Peyer's patch (tissue), 4 donors: Measurements from ENCODE around the gene ZNF654. TPM values are rescaled to one million over a fixed set of nuclear protein-coding genes. Genes with fewer than 3 reads are reported as not detected.
"Not testable (repeated sequence)": the region's sequence is repeated elsewhere in the genome, so short reads cannot be mapped to it uniquely, and the experiment has no call there.

Experiments
- DNase-seq, 3 donors: peaks; one replicate each; pipeline ENCODE4 v3.0.0-alpha.2; 2017 to 2019
- H3K27ac ChIP-seq, 4 donors: fragments of 200-600 bp; sonication (generic); one replicate each; pipeline ENCODE4 v1.5.1; 2016 to 2019
- H3K27me3 ChIP-seq, 2 donors: fragments of 200-600 bp; sonication (generic); one replicate each; pipeline ENCODE4 v1.5.1; 2019
- H3K36me3 ChIP-seq, 3 donors: fragments of 200-600 bp; sonication (generic); one replicate each; pipeline ENCODE4 v1.5.1; 2016 to 2019
- H3K4me1 ChIP-seq, 4 donors: fragments of 200-600 bp; sonication (generic); one replicate each; pipeline ENCODE4 v1.5.1; 2016 to 2019
- H3K4me3 ChIP-seq, 4 donors: fragments of 200-600 bp; sonication (generic); 1 replicate in 3 of 4; 2 replicates in 1 of 4; pipeline ENCODE4 v1.5.1; 2016 to 2019; ENCODE audit warnings: mild to moderate bottlenecking in 1 of 4
- H3K9me3 ChIP-seq, 4 donors: fragments of 200-600 bp; sonication (generic); one replicate each; pipeline ENCODE4 v1.5.1; 2016 to 2019; ENCODE audit warnings: mild to moderate bottlenecking in 1 of 4
- POLR2A ChIP-seq, 2 donors: fragments of 450-650 bp; IDR thresholded peaks; one replicate each; pipeline ENCODE4 v1.5.1; 2017; ENCODE audit warnings: antibody characterized with exemption in 2 of 2, mild to moderate bottlenecking in 2 of 2, moderate library complexity in 2 of 2
- total RNA-seq, 4 donors: library from RNA; depleted of rRNA; stranded (reverse); fragments of >200 nt; gene quantifications; one replicate each; pipeline ENCODE4 v1.1.0, GENCODE V29; 2016
- TF ChIP-seq, protein P1 (sequence below), 6 experiments: fragments of 450-650 bp in 4 of 6; fragments of 200-600 bp in 2 of 6; sonication (generic) in 1 of 6; IDR thresholded peaks; one replicate each; pipeline ENCODE4 v1.5.1; 2017 to 2019; ENCODE audit warnings: antibody characterized with exemption in 6 of 6, mild to moderate bottlenecking in 3 of 6, moderate library complexity in 1 of 6

The ZNF654 gene
- 10 to 100 TPM; 10.7 to 27.3 (median 15.0) TPM for total RNA-seq

DNA sequence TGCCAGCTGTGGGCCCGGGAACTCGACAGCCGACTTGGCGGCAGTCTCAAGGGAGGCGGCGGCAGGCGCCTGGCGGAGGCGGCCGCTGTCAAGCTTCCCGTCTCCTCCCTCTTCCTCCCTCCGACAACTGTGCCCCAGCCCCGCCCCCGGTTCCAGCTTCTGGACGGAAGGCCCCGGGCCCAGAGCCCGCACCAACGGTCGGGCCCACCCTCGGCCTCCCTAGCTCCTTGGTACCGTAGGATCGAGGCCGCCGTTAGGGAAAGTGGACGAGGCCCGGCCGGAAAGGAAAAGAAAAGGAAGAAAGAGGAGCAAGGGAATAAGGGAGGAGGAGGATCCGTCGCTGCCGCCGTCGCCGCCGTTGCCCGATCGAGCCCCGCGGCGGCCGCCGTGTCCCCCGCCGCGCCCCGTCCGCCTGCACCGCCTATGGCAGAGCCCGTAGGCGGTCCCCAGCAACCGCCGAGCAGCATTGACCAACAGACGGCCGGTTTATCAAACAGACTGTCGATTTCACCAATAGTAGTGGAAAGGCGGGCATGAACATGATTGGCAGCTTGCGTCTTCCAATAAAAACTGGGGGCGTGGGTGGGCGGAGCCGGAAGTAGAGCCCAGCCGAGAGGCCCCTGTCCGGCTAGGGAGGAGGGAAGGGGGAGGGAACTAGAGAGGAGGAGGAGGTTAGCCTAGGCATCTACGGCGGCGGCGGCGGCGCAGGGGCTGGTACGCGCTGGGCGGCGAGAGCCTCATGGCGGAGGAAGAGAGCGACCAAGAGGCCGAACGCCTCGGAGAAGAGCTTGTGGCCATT, at the start of gene ZNF654, which contains the start of gene CGGBP1:
Gene ZNF654 (plus strand): TSS at position 675 of the 799 bp plus-strand sequence. CDS start 65 bp downstream, at position 740.
Gene CGGBP1 (minus strand): TSS at position 425 of the 799 bp plus-strand sequence. CDS start 3,029 bp downstream, outside the sequence.
- Histone ChIP-seq H3K4me1 (peaks cover 0 to 42% (median 3%) of the 10 kb centered on the region in 4 donors), H3K36me3 (peaks cover 0 to 16% (median 0%) of the 10 kb centered on the region in 3 donors), H3K4me3 (peak within 1 kb of the TSS; percentile 92 to 98 (median 95)), H3K27me3 (no peaks in the 10 kb centered on the region), H3K9me3 (no peaks in the 10 kb centered on the region), H3K27ac (peak within 1 kb of the TSS; percentile 90 to 98 (median 96))
- peak; percentile 96 to 99 (median 99) for DNase-seq
- TF ChIP-seq, protein P1, sequence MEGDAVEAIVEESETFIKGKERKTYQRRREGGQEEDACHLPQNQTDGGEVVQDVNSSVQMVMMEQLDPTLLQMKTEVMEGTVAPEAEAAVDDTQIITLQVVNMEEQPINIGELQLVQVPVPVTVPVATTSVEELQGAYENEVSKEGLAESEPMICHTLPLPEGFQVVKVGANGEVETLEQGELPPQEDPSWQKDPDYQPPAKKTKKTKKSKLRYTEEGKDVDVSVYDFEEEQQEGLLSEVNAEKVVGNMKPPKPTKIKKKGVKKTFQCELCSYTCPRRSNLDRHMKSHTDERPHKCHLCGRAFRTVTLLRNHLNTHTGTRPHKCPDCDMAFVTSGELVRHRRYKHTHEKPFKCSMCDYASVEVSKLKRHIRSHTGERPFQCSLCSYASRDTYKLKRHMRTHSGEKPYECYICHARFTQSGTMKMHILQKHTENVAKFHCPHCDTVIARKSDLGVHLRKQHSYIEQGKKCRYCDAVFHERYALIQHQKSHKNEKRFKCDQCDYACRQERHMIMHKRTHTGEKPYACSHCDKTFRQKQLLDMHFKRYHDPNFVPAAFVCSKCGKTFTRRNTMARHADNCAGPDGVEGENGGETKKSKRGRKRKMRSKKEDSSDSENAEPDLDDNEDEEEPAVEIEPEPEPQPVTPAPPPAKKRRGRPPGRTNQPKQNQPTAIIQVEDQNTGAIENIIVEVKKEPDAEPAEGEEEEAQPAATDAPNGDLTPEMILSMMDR (IDR thresholded peaks at IDR 0.05), result peak in 2 of 6 experiments; percentile 3
- peak; percentile 66 to 82 for TF ChIP-seq POLR2A (IDR thresholded peaks at IDR 0.05)

GRCh38 chr3:88010810-88011209, 48.2 kb upstream of the ZNF654 start:
- Histone ChIP-seq H3K27me3 (no peaks in the 10 kb centered on the region), H3K4me1 (no peaks in the 10 kb centered on the region), H3K4me3 (no peak overlapping the region), H3K36me3 (no peaks in the 10 kb centered on the region), H3K27ac (no peak overlapping the region), H3K9me3 (no peaks in the 10 kb centered on the region)
- DNase-seq, result no peak
- TF ChIP-seq, protein P1 (IDR thresholded peaks at IDR 0.05), result no peak
- TF ChIP-seq POLR2A (IDR thresholded peaks at IDR 0.05), result no peak

- Histone ChIP-seq H3K9me3 (no peaks in the 10 kb centered on the region), H3K4me1 (no peaks in the 10 kb centered on the region), H3K36me3 (no peaks in the 10 kb centered on the region), H3K27me3 (no peaks in the 10 kb centered on the region), H3K4me3 (no peak overlapping the region), H3K27ac (no peak overlapping the region)
- DNase-seq, result no peak
- TF ChIP-seq, protein P1 (IDR thresholded peaks at IDR 0.05), result no peak
- TF ChIP-seq POLR2A (IDR thresholded peaks at IDR 0.05), result no peak
Observed at GRCh38 chr3:88013592-88013991, 45.5 kb upstream of the ZNF654 start.

- not testable (repeated sequence) for H3K36me3 ChIP-seq, H3K27me3 ChIP-seq, DNase-seq, H3K9me3 ChIP-seq, H3K4me1 ChIP-seq, H3K27ac ChIP-seq, H3K4me3 ChIP-seq
Observed at GRCh38 chr3:88015656-88016055, 43.4 kb upstream of the ZNF654 start.

GRCh38 chr3:88019024-88019423, 40.0 kb upstream of the ZNF654 start:
- Histone ChIP-seq H3K27ac (no peak overlapping the region), H3K9me3 (no peaks in the 10 kb centered on the region), H3K27me3 (no peaks in the 10 kb centered on the region), H3K4me1 (no peaks in the 10 kb centered on the region), H3K4me3 (no peak overlapping the region), H3K36me3 (no peaks in the 10 kb centered on the region)
- TF ChIP-seq, protein P1 (IDR thresholded peaks at IDR 0.05), result no peak
- no peak for TF ChIP-seq POLR2A (IDR thresholded peaks at IDR 0.05)
- DNase-seq, result no peak

GRCh38 chr3:88025001-88025552, 34.0 kb upstream of the ZNF654 start:
- H3K27me3 ChIP-seq, result no peaks in the 10 kb centered on the region
- no peaks in the 10 kb centered on the region for H3K36me3 ChIP-seq
- no peak for DNase-seq
- no peak overlapping the region for H3K27ac ChIP-seq
- H3K9me3 ChIP-seq, result no peaks in the 10 kb centered on the region
- H3K4me3 ChIP-seq, result no peak overlapping the region
- TF ChIP-seq, protein P1 (IDR thresholded peaks at IDR 0.05), result no peak
- TF ChIP-seq POLR2A (IDR thresholded peaks at IDR 0.05), result no peak
- no peaks in the 10 kb centered on the region for H3K4me1 ChIP-seq
